ENCODE measurements around the gene SARNP.
"Not testable (repeated sequence)": the region's sequence is repeated elsewhere in the genome, so short reads cannot be mapped to it uniquely, and the experiment has no call there.

Gene SARNP

GRCh38 chr12:55845361-55845760 is 27.8 kb upstream of the SARNP start:
- no peaks in the 10 kb centered on the region for H3K36me3 Mint-ChIP-seq (ENCODE audit: low read depth)

GRCh38 chr12:55844961-55845360 is 27.4 kb upstream of the SARNP start:
- H3K4me1 Mint-ChIP-seq (ENCODE audit: low read depth) = peaks cover 14% of the 10 kb centered on the region
- no peaks in the 10 kb centered on the region for H3K36me3 Mint-ChIP-seq (ENCODE audit: low read depth)
- H3K9me3 Mint-ChIP-seq = no peaks in the 10 kb centered on the region
- no peak overlapping the region for H3K4me3 Mint-ChIP-seq
- no peaks in the 10 kb centered on the region for H3K27me3 Mint-ChIP-seq
- H3K27ac Mint-ChIP-seq = no peak overlapping the region
- DNase-seq = no peak

More at GRCh38 chr12:55845361-55845760, 27.8 kb upstream of the SARNP start:
- peaks cover 14% of the 10 kb centered on the region for H3K4me1 Mint-ChIP-seq (ENCODE audit: low read depth)
- no peak overlapping the region for H3K27ac Mint-ChIP-seq
- no peaks in the 10 kb centered on the region for H3K27me3 Mint-ChIP-seq
- DNase-seq = no peak
- H3K9me3 Mint-ChIP-seq = no peaks in the 10 kb centered on the region
- H3K4me3 Mint-ChIP-seq = no peak overlapping the region

GRCh38 chr12:55843431-55843830 is 25.9 kb upstream of the SARNP start:
- Mint-ChIP-seq H3K4me3 (no peak overlapping the region), H3K27me3 (no peaks in the 10 kb centered on the region), H3K36me3 (ENCODE audit: low read depth) (no peaks in the 10 kb centered on the region), H3K9me3 (no peaks in the 10 kb centered on the region), H3K4me1 (ENCODE audit: low read depth) (peaks cover 14% of the 10 kb centered on the region), H3K27ac (no peak overlapping the region)
- DNase-seq = no peak

GRCh38 chr12:55842681-55843429 is 25.3 kb upstream of the SARNP start, which contains the start of gene MMP19:
MMP19 (minus strand) TSS chr12:55842936; CDS start chr12:55842830, 106 bp downstream.
- H3K27me3 Mint-ChIP-seq = no peaks in the 10 kb centered on the region
- H3K4me1 Mint-ChIP-seq (ENCODE audit: low read depth) = peaks cover 11% of the 10 kb centered on the region
- no peaks in the 10 kb centered on the region for H3K9me3 Mint-ChIP-seq
- no peak within 1 kb of the TSS for H3K4me3 Mint-ChIP-seq
- no peak for DNase-seq
- H3K27ac Mint-ChIP-seq = no peak within 1 kb of the TSS
- no peaks in the 10 kb centered on the region for H3K36me3 Mint-ChIP-seq (ENCODE audit: low read depth)

- no peaks in the 10 kb centered on the region for H3K4me1 Mint-ChIP-seq (ENCODE audit: low read depth)
- no peak overlapping the region for H3K27ac Mint-ChIP-seq
- no peaks in the 10 kb centered on the region for H3K36me3 Mint-ChIP-seq (ENCODE audit: low read depth)
- no peak for DNase-seq
- no peak overlapping the region for H3K4me3 Mint-ChIP-seq
- H3K27me3 Mint-ChIP-seq = no peaks in the 10 kb centered on the region
- H3K9me3 Mint-ChIP-seq = no peaks in the 10 kb centered on the region
Measured at GRCh38 chr12:55840581-55841351, 23.2 kb upstream of the SARNP start.

- Mint-ChIP-seq H3K4me3 (no peak overlapping the region), H3K4me1 (ENCODE audit: low read depth) (no peaks in the 10 kb centered on the region), H3K27me3 (no peaks in the 10 kb centered on the region), H3K9me3 (no peaks in the 10 kb centered on the region), H3K27ac (no peak overlapping the region), H3K36me3 (ENCODE audit: low read depth) (no peaks in the 10 kb centered on the region)
- no peak for DNase-seq
Measured at GRCh38 chr12:55839345-55840140, 22.0 kb upstream of the SARNP start.

- no peaks in the 10 kb centered on the region for H3K4me1 Mint-ChIP-seq (ENCODE audit: low read depth)
- no peaks in the 10 kb centered on the region for H3K36me3 Mint-ChIP-seq (ENCODE audit: low read depth)
- no peak for DNase-seq
- no peak overlapping the region for H3K4me3 Mint-ChIP-seq
- H3K9me3 Mint-ChIP-seq = no peaks in the 10 kb centered on the region
- H3K27ac Mint-ChIP-seq = no peak overlapping the region
- H3K27me3 Mint-ChIP-seq = no peaks in the 10 kb centered on the region
Measured at GRCh38 chr12:55838361-55838760, 20.8 kb upstream of the SARNP start.

GRCh38 chr12:55834400-55834799 is 16.9 kb upstream of the SARNP start:
- H3K27ac Mint-ChIP-seq = not testable (repeated sequence)

GRCh38 chr12:55833056-55833455 is 15.5 kb upstream of the SARNP start:
- Mint-ChIP-seq H3K4me3 (no peak overlapping the region), H3K36me3 (ENCODE audit: low read depth) (peaks cover 26% of the 10 kb centered on the region), H3K9me3 (no peaks in the 10 kb centered on the region)

More at GRCh38 chr12:55834400-55834799, 16.9 kb upstream of the SARNP start:
- Mint-ChIP-seq H3K4me1 (ENCODE audit: low read depth) (peaks cover 19% of the 10 kb centered on the region), H3K36me3 (ENCODE audit: low read depth) (peaks cover 14% of the 10 kb centered on the region)
- not testable (repeated sequence) for H3K27me3 Mint-ChIP-seq, H3K9me3 Mint-ChIP-seq, DNase-seq, H3K4me3 Mint-ChIP-seq

GRCh38 chr12:55831447-55831815 is 13.9 kb upstream of the SARNP start:
- no peaks in the 10 kb centered on the region for H3K9me3 Mint-ChIP-seq
- H3K4me3 Mint-ChIP-seq = peak overlapping the region; percentile 97
- H3K27ac Mint-ChIP-seq = peak overlapping the region; percentile 87
- peaks cover 39% of the 10 kb centered on the region for H3K4me1 Mint-ChIP-seq (ENCODE audit: low read depth)
- H3K36me3 Mint-ChIP-seq (ENCODE audit: low read depth) = peaks cover 41% of the 10 kb centered on the region
- H3K27me3 Mint-ChIP-seq = no peaks in the 10 kb centered on the region
- no peak for DNase-seq

More at GRCh38 chr12:55833056-55833455, 15.5 kb upstream of the SARNP start:
- H3K27ac Mint-ChIP-seq = peak overlapping the region; percentile 31
- H3K4me1 Mint-ChIP-seq (ENCODE audit: low read depth) = peaks cover 26% of the 10 kb centered on the region
- H3K27me3 Mint-ChIP-seq = no peaks in the 10 kb centered on the region
- DNase-seq = no peak

- peaks cover 47% of the 10 kb centered on the region for H3K36me3 Mint-ChIP-seq (ENCODE audit: low read depth)
- DNase-seq = peak; percentile 69
- H3K27ac Mint-ChIP-seq = peak overlapping the region; percentile 87
- no peaks in the 10 kb centered on the region for H3K27me3 Mint-ChIP-seq
- peak overlapping the region; percentile 97 for H3K4me3 Mint-ChIP-seq
- no peaks in the 10 kb centered on the region for H3K9me3 Mint-ChIP-seq
- peaks cover 44% of the 10 kb centered on the region for H3K4me1 Mint-ChIP-seq (ENCODE audit: low read depth)
Measured at GRCh38 chr12:55830601-55831446, 13.3 kb upstream of the SARNP start.

- Mint-ChIP-seq H3K4me1 (ENCODE audit: low read depth) (peaks cover 49% of the 10 kb centered on the region), H3K9me3 (no peaks in the 10 kb centered on the region), H3K36me3 (ENCODE audit: low read depth) (peaks cover 49% of the 10 kb centered on the region), H3K27me3 (no peaks in the 10 kb centered on the region), H3K27ac (peak overlapping the region; percentile 87), H3K4me3 (peak overlapping the region; percentile 97)
- peak; percentile 62 for DNase-seq
Measured at GRCh38 chr12:55829967-55830600, 12.6 kb upstream of the SARNP start.

GRCh38 chr12:55828357-55828756 is 10.8 kb upstream of the SARNP start:
- peak overlapping the region; percentile 97 for H3K4me3 Mint-ChIP-seq
- no peaks in the 10 kb centered on the region for H3K27me3 Mint-ChIP-seq
- H3K27ac Mint-ChIP-seq = peak overlapping the region; percentile 87
- no peaks in the 10 kb centered on the region for H3K9me3 Mint-ChIP-seq
- no peak for DNase-seq
- peaks cover 62% of the 10 kb centered on the region for H3K4me1 Mint-ChIP-seq (ENCODE audit: low read depth)
- peaks cover 49% of the 10 kb centered on the region for H3K36me3 Mint-ChIP-seq (ENCODE audit: low read depth)
